ENCODE results near the gene PROSER3. TPM values are rescaled to one million over a fixed set of nuclear protein-coding genes. Genes with fewer than 3 reads are reported as not detected.

Gene PROSER3
- total and polyA plus RNA-seq, 2 donors (not counting 3 experiments of a cell fraction or from before 2014, with no cell fraction given): 18.3 to 28.3 TPM

DNA sequence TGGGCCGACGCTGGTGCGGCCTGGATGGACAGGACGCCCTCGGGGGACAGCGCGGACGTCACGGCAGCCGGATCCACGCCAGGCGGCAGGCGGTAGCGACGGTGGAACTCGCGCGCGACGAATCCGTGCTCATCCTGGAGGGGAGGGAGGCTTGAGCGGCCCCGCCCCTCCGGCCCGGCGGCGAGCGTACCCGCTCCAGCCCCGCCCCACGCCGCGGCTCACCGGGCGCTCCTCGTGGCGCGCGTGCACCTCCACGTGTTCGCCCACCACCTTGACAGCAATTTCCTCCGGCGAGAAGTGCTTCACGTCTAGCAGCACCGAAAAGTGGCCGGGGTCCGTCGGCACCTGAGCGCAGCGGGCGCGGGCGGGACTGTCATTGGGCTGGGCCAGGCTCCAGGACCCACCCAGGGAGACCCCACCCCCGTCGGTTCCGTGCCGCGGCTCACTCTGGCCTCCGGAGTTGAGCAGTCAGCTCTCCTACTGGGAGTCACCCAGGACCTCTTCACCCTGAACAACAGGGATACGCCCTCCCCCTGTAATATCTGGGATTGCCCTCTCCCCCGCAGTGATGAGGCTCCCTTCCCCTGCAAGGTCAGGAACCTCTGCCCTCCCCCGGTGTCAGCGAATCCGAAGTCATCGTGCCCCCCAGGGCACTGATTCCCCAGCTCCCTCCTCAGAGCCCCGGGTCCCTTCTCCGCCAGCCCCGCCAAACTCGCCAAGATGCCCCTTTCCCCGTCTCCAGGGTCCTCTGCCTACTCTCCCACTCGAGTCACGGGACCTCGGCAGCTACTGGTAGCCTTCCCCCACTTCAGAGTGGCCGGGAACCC lies 2.2 kb upstream of the PROSER3 start:
- POLR2A ChIA-PET: no interaction called here
- FAIRE-seq: no peak
- no peak for DNase-seq (ENCODE audit: low read depth, low spot score)
- Histone ChIP-seq H3K9ac (replicated peaks; ENCODE audit: extremely low read depth, insufficient read depth, low read length) (no peak overlapping the region), H3K79me2 (ENCODE audit: control insufficient read depth, insufficient read depth, low read length) (peaks cover 14% of the 10 kb centered on the region), H3K4me3 (replicated peaks in 1 of 3; ENCODE audit: insufficient read depth in 1 of 3, low read depth in 1 of 3, low read length in 3 of 3) (no peak overlapping the region), H3K4me2 (ENCODE audit: insufficient read depth, low read length) (no peak overlapping the region), H2AFZ (ENCODE audit: low read depth, low read length) (no peak overlapping the region), H3K9me1 (replicated peaks; ENCODE audit: control insufficient read depth, extremely low read depth, insufficient read depth, low read length) (no peaks in the 10 kb centered on the region), H3K4me1 (ENCODE audit: control insufficient read depth, extremely low read depth, insufficient read depth, low read length) (peaks cover 22% of the 10 kb centered on the region), H3K27me3 (ENCODE audit: control insufficient read depth in 2 of 2, insufficient read depth in 2 of 2, low read length in 2 of 2) (no peaks in the 10 kb centered on the region), H3K9me3 (replicated peaks; ENCODE audit: control insufficient read depth, insufficient read depth, low read length) (no peaks in the 10 kb centered on the region), H4K20me1 (replicated peaks; ENCODE audit: control insufficient read depth, extremely low read depth, insufficient read depth, low read length) (no peaks in the 10 kb centered on the region), H3K36me3 (ENCODE audit: control insufficient read depth in 2 of 2, extremely low read depth in 1 of 2, insufficient read depth in 2 of 2, low read length in 2 of 2) (peaks cover 0 to 13% of the 10 kb centered on the region in 2 experiments), H3K27ac (ENCODE audit: insufficient read depth, low read depth, low read length) (no peak overlapping the region)
- CTCF ChIA-PET: interaction anchor here (0.9 kb wide), 1 partner anchor 10 kb away, joined by 3 read pairs; the partner anchor contains the start of genes PSENEN and U2AF1L4
- BruUV-seq (replicated peaks): no TSS peak
- TF ChIP-seq FOS (IDR thresholded peaks at IDR 0.05; ENCODE audit: borderline replicate concordance, insufficient read depth, low read length) (no peak), MYC (IDR thresholded peaks at IDR 0.05; ENCODE audit: low read depth, low read length) (no peak), GATA2 (IDR thresholded peaks at IDR 0.05; ENCODE audit: insufficient read depth, insufficient read length, low read depth, low read length) (no peak), MAX (IDR thresholded peaks at IDR 0.05; ENCODE audit: insufficient read depth, insufficient read length) (no peak), POLR2AphosphoS5 (IDR thresholded peaks at IDR 0.05; ENCODE audit: insufficient read depth, low read depth, low read length) (no peak), POLR2A (IDR thresholded peaks at IDR 0.05; ENCODE audit: low read depth, low read length) (no peak), EZH2 (IDR thresholded peaks at IDR 0.05; ENCODE audit: borderline replicate concordance, low read depth, low read length, severe bottlenecking) (no peak), JUN (IDR thresholded peaks at IDR 0.05; ENCODE audit: borderline replicate concordance, insufficient read depth, insufficient read length, low read depth) (no peak)
- TF ChIP-seq, protein P1, sequence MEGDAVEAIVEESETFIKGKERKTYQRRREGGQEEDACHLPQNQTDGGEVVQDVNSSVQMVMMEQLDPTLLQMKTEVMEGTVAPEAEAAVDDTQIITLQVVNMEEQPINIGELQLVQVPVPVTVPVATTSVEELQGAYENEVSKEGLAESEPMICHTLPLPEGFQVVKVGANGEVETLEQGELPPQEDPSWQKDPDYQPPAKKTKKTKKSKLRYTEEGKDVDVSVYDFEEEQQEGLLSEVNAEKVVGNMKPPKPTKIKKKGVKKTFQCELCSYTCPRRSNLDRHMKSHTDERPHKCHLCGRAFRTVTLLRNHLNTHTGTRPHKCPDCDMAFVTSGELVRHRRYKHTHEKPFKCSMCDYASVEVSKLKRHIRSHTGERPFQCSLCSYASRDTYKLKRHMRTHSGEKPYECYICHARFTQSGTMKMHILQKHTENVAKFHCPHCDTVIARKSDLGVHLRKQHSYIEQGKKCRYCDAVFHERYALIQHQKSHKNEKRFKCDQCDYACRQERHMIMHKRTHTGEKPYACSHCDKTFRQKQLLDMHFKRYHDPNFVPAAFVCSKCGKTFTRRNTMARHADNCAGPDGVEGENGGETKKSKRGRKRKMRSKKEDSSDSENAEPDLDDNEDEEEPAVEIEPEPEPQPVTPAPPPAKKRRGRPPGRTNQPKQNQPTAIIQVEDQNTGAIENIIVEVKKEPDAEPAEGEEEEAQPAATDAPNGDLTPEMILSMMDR (IDR thresholded peaks at IDR 0.05; ENCODE audit: extremely low read depth in 1 of 2, insufficient read depth in 1 of 2, low read depth in 1 of 2, low read length in 2 of 2): no peak
- dilution Hi-C loops (cut with MboI; ENCODE audit: extremely low pct_ligation_motif_present, low sequenced_read_pairs) (no loop called here), intact Hi-C loops (cut with micrococcal nuclease) (loop anchor here (5.0 kb wide), 1 partner anchor 108 kb away; the partner anchor contains the start of gene COX6B1)
